Ovary (tissue), 3 donors: Measurements from ENCODE around the gene PRAMEF12.

ENCODE experiments used
- CTCF ChIP-seq, 3 donors: fragments of 450-650 bp in 2 of 3; fragments of 200-600 bp in 1 of 3; IDR thresholded peaks; one replicate each; pipeline versions ENCODE4 v1.5.1 to v1.8.0; 2016 to 2022; ENCODE audit warnings: antibody characterized with exemption in 3 of 3, mild to moderate bottlenecking in 1 of 3
- EP300 ChIP-seq: sonication (generic); formaldehyde crosslinking; IDR thresholded peaks from one replicate; pipeline ENCODE4 v1.6.1; 2017; ENCODE audit warnings: antibody characterized with exemption
- POLR2A ChIP-seq: fragments of 450-650 bp; IDR thresholded peaks from one replicate; pipeline ENCODE4 v1.6.1; 2017; ENCODE audit warnings: antibody characterized with exemption, mild to moderate bottlenecking, moderate library complexity
- donor health status: DM: no; HTN: no; CAD: no.

- TF ChIP-seq CTCF (IDR thresholded peaks at IDR 0.05) (no peak), POLR2A (no peak), EP300 (no peak)
Observed at GRCh38 chr1:12809933-12810332, 36.4 kb downstream of the PRAMEF12 start.
